CD4-positive, alpha-beta T cell treated with Interleukin-6 at 100 ng/mL for 8 hours (primary cell): Measurements from ENCODE around the gene PTPN13.

Experiments used
- DNase-seq: peaks from one replicate; pipeline ENCODE4 v3.0.0-alpha.2; 2020; ENCODE audit warnings: mixed read lengths, low spot score

The PTPN13 gene

DNA sequence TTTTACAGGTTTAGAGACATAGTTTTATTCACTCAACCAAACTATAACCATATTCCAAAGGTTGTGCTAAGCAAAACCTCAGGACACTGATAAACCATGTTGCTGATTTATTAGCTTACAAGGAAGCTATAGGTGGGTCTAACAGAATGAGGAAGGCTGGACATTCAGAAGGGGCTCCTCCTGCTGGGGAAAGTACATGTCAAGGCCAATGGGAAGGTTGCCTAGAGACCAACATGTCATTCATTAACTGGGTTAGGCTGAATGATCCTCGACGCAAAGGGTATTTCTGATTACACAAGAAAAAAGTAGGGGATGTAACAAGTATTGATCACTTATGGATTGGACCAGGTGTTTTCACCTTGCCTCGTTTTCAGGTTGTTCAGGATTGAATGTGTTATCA, 224.7 kb downstream of the PTPN13 start:
- DNase-seq = no peak

DNA sequence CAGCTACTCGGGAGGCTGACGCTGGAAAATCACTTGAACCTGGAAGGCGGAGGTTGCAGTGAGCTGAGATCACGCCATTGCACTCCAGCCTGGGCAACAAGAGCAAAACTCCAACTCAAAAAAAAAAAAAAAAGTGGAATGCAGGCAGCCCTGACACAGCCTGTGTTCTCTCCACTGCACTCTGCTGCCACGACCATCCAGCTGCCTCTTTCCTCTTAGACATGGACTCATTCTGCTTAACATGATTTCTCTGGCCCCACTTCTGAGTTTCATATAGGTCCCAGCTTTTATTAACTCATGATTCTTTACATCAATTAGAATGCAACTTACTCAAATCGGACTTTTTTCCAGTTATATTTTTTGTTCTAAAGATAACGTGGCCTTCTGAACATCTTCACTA, 225.4 kb downstream of the PTPN13 start:
- no peak for DNase-seq

DNA sequence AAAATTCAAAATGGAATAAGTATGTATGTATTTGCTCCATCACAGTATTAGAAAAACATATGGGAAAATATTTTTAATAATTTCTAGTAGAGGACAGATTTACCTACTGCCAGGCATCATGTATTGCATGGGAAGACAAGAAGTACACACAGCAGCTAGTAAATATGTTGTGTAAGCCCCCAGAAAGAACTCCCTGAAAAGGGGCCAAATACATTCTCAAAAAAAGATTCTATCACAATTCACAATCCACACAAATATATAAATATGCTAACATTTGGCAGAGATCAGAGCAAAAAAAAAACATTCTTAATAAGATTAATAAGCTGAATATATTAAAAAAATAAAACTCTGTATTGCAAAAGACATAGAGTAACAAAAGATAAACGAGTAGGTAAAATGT, 227.0 kb downstream of the PTPN13 start:
- no peak for DNase-seq

DNA sequence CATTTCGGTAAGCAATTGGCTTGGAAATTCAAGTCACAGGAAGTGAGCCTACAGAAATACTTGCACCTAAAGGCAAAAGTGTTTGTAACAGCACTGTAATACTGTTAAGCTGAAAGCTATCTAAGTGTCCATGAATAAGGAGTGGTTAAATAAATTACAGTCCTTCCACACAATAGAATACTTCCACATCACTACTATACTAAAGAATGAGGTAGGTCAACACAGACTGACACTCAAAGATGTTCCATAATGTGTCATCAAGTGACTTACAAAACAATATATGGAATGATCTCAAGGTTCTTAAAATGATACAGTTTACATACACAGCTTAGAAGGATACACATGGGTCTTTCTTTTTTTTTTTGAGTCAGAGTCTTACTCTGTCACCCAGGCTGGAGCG, 228.0 kb downstream of the PTPN13 start:
- no peak for DNase-seq

DNA sequence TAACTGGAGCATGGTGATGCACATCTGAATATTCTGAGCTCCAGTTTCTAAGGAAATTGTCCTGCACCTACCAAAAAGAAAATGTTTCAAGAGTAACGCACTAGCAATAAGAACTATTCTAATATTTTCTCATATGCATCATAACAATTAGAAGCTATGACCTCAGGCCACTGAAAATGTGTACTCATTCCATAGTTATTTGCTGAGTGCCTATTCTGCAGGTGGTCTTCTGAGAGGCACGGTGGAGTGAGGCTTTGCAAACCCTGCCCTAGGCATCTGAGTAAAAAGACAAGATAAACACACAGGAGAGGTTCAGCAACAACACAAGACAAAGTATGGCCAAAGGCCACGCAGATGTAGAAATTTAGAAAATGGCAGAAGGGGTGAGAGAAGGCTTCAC, 231.4 kb downstream of the PTPN13 start:
- DNase-seq = no peak

DNA sequence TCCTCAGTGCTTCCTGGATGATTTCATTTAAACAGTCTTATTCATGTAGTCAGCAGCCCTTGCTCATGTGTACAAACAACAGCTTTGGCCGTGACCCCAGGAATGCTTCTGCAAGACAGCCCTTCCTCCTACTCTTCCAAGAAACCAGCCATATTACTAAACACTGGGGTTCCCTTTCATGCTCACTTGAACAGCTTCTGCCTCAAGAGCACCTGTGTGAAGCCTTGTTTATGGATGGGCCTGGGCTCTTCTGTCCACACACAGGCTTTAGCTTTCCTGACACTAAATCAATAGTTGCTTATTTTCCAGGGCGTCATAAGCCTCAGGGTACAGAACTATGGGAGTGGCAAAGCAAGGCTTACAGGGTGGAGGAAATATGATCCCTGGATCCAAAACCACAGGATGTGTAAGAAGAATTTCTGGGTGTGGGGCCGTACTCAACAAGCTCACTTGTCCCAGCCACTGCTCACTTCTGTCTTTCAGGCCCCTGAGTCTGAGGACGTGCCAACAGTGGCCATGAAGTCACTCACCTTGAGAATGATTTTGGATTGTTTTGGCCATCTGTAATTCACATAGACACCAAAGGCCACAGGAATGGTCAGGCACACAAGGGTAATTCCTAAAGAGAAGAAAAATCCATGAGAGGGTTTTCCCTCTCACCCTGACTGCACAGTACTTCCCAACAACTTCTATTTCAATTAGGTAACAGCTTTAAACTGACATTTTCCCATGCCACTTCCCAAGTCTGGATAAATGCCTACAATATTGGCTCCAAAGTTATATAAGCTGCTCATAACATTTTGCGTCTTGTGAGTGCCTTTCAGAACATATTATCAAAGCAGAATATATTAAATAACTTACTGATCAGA, 237.4 kb downstream of the PTPN13 start:
- DNase-seq = no peak

DNA sequence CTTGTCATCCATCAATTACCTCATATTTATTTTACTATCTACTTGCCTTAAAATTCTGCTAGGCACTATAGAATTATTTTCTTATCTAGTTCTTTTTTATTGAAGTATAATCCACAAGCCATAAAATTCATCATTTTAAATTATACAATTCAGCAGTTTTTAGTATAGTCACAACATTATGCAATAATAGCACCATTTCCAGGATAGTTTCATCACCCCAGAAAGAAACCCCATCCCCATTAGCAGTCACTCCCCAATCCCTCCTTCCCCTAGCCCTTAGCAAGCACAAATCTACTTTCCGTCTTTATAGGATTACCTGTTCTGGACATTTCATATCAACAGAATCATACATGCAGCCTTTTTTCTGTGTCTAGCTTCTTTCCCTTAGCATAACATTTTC, 239.5 kb downstream of the PTPN13 start:
- no peak for DNase-seq

DNA sequence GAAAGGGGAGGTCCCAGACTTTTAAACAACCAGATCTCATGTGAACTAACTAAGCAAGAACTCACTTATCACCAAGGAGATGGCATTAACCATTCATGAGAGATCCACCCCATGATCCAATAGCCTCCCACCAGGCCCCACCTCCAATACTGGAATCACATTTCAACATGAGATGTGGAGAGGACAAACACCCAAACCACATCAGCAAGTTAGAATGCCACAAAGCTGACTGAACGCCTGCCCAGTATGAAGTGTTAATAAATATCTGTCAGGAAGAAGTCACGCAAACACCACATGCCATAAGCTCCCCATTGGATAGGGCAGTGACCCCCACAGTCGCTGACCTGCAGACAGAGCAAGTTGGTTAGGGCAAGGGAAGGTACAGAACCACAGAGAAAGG, 240.8 kb downstream of the PTPN13 start:
- no peak for DNase-seq

DNA sequence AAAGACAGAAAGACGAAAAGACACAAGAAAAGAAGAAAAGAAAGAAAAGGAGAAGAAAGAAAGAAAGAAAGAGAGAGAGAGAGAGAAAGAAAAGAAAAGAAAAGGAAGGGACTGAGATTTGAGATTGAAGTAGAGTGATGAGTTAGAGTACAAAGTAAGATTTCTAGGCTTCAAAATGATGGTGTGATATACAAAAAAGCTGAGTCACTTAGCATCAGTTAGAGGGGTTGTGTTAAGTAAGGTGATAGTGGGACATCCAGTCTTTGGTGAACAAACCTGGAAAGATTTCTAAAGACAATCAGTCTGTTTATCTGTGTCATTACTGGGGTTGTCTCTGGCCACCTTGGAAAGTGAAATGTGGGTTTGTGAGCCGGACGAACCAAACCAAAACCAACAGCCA, 241.6 kb downstream of the PTPN13 start:
- no peak for DNase-seq

DNA sequence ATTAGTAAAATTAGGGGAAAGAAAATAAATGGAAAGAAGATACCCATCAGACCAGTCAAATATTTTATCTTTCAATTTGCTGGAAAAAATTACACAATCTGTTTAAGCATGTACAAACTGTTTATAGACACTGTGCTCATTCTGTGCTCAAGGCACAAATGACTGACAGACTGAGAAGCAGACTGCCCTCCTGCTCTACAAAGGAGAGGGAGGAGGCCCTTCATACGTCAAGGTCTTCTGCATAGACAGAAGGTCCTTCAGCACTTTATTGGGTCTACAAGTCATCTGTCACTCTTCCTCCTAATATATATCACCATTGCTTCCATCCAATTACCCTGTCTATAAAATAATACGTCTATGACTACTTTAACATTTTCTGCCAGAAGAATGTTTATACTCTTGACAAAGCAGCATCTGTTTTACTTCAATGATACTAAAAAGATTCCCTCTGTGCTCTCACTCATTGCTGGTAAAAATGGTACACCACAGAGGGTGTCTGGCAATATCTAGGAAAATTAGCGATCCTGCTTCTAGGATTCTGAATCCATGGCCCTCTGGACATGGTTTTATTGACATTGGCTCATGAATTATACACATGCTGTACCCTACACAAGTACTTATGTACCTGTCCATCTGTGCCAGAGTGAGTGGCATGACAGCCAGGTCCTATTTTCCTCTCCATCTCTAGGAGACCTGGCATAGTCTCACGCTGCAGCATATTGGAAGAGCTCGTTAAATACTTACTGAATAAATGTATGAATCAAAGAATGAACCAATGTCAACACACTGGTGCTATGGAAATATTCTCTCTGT, 243.8 kb downstream of the PTPN13 start:
- DNase-seq = no peak

DNA sequence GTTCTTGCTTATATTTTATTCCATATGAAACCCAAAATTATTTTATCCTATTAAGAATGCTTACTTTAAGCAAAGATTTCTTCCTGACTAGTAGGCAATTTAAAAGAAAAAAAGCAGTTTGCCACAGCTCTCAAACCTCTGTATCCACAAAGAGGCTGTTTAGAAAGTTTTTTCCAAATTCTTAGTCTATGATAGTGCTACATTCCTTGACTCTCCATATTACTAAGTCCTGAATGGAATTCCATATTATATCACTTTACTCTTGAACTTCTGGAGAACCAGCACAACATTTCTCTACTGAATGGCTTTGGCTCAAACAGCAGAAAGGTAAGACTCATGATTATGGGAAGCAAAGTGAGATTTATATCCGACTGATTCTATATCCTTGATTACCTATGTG, 246.7 kb downstream of the PTPN13 start:
- no peak for DNase-seq

DNA sequence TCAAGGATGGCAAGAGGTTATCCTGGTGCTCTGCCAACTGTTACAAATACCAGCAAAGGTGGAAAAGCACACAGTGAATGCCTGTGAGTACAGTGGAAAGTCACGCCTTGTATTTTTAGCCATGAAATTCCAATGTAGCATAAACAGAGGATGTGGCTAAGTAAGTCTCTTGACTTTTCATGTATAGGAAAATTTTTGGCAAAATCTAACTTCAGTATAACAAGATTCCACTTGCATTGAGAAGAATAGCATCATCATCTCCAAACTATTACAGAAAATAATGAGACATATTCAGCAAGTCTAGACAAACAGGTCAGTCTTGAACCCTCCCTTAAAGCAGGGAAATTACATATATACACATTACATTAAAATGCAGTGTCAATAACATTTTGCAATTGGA, 247.2 kb downstream of the PTPN13 start:
- DNase-seq = no peak

DNA sequence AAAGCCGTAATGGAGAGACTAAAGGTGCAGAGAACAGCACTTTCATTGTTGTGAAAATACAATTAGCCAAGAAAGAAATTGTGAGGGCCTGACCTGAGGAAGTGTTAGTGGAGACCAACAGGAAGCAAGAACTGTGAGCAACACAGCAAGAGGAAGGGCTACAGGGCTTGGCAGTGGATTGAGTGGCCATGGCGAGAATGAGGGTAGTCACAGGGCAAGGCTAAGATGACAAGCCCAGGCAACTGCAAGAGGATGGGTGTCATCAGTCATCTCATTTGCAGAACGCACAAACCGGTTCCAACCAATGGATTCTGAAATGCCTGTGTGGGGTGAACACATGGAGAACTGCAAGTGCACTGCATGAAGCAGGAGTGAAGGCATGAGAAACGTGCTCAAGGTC, 251.5 kb downstream of the PTPN13 start:
- no peak for DNase-seq

DNA sequence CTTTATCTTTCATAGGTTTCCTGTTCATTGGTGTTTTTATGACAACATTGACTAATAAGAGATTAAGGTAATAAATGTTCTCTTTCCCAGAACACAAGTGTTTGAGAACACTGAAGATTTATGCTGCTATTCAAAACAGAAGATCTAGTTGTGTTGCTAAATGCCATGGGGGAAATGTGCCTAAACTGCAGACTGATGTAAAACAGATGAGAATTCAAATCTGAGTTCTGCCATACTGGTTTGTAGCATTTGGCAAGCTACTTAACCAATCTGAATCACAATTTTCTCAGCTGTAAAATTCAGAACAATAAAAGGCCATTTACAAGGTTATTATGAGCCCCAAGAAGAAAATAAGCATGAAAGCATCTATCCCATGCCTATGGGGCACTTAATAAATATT, 252.8 kb downstream of the PTPN13 start:
- DNase-seq = no peak

DNA sequence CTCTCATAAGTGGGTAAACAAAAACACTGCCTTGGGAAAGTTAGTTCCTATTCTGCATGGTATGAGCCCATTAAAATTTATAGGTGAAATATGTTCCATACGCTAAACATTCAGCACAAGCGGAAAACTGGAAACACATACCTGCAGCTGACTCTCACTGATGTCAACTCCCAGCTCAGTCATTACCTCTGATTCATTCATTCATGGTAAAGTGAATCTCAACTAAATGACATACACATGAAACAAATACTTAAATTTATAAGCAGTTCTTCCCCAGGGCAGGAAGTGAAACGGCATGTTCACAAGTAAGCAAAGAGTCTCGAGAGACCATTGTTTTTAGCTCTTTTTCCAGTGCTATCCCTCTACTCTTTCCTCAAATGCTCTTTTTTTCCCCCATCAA, 253.5 kb downstream of the PTPN13 start:
- DNase-seq = no peak

DNA sequence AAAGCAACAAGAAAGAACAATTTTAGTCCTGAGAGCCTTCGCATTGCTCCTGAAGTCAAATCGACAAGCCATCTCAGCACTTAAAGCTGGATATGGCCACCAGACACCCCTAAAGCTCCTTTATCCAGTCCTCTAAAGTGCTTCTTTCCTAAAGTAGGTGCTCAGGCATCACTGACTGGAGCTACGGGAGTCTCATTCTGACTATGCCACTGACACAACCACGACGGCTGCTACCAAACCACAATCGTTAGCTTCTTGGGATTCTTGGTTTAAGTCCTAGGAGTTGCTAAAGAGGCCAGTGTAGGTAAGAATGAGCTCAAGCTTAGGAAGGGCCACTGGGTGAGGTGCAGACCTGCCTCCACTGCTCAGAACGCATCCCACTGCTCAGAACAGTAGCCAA, 254.0 kb downstream of the PTPN13 start:
- no peak for DNase-seq

DNA sequence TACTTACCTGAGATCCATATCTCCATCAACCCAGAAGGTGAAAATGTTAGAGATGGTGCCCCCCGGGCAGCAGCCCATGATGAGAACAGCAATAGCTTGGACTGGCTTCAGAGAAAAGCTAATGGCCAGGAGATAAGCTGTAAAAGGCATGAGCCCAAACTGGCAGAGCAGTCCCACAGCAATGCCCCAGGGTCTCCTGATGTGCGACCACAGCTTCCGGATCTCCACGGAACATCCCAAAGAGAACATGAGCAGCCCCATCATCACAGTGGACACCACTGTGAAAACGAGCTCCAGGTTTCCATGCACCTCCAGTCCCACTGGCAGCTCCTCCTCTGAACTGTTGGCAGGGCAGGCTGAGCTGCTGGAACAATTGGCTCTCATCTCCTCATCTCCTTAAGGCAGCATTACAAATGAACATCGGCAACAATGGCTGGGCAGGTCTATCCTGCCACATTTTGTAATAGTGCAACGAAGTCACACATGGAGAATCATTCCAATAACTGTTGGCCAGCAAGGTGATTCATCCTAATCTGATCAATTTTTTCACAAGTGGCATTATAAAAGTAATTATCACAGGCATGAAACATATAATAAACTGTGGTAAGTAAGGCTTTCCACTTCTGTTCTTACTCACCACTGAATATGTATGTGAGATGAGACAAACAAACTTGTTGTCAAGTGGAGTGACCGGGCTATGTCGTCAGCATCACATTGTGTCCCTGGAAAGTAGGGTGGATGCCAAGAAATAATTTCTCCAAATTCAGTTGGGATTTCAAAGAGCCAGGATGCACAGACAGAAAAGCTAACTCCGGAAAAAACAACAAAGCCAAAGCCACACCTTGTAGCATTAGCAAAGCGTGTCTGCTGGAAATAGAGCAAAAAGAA, 254.9 kb downstream of the PTPN13 start, which contains the start of gene SLC10A6:
TSS of gene SLC10A6 (minus strand) at position 653 of the 888 bp plus-strand sequence. CDS start at position 384, 269 bp downstream.
- no peak for DNase-seq

DNA sequence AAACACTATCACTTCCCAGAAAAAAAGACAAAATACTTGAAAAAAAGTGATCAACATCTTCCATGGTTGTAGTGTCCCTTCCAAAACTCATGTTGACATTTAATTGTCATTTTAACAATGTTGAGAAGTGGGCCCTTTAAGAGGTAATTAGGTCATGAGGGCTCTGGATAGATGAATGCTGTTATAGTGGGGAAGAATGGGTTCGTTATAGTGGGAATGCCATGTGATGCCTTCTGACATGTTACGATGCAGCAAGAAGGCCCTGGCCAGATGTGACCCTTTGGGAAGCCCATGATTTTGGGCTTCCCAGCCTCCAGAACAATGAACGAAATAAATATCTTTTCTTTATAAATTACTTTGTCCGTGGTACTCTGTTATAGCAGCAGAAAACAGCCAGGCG, 259.1 kb downstream of the PTPN13 start:
- no peak for DNase-seq

DNA sequence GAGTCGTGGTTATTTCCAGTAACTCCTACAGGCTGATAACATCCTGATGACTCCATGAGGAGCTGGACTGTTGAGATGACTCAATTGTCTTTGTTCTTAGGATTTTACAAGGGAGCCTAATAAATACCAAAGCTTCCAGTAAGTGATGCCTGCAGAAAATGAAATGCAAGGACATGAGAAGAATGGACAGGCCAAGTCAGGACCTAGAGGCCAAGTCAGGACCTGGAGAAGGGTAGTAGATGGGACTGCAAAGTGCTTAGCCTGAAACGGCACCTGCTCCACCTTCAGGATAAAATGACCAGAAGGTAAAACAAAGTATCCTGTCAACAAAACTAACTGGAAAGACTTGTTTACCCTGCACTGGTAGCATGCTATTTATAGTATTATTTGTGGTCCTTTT, 261.5 kb downstream of the PTPN13 start:
- no peak for DNase-seq

DNA sequence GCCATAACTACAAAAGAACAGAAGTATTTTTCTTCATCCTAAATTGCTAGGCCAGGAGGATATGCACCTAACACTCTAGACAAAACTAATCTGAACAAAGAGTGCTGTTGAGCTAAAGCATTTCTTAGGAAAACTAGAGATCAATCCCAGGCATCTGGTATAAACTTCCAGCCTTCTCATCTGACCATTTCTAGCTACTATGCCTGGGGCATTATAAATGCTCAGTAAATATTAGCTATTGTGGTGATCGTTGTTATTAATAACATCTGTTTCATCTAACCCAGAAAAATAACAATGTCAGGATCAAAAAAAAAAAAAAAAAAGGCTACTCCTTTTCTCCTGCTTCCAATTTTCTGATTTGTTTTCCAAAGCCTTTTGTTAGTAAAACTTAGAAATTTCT, 262.8 kb downstream of the PTPN13 start:
- no peak for DNase-seq

DNA sequence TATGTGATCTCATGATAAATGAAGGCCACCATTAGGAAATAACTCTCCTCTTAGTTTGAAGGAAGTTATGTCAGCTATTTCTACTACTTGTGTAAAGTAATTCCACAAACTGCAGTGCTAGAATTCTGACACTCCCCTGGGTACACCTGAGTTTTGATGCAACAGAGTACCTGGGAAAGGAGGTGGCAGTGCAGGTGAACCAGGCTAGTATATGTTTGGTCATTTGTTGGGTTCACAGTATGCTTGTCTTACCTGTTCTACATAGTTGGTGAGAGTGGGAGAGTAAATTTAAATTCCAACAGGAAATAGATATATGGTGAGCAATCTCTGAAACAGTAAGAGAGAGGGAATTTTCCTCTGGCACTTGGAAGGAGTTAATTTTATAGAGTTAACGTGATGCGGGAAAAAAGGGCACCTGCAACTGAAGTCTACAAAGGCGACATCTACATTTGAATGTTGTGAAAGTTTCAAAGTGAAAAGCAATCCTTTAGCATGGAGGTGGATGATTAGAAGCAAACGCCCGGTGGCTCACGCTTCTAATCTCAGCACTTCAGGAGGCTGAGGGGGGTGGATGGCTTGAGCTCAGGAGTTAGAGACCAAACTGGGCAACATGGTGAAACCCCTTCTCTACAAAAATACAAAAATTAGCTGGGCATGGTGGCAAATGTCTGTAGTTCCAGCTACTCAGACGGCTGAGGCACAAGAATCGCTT, 263.4 kb downstream of the PTPN13 start:
- DNase-seq = no peak
